ELR (cell line): Measurements from ENCODE around the gene ZNF91.
A peak's percentile ranks its signal among the peaks of the same experiment; 100 is the strongest.
"Not testable (repeated sequence)": the region's sequence is repeated elsewhere in the genome, so short reads cannot be mapped to it uniquely, and the experiment has no call there.

Experiments
- DNase-seq: peaks from one replicate; pipeline ENCODE4 v3.0.0-alpha.2; 2015; ENCODE audit warnings: low read depth

Gene ZNF91

DNA sequence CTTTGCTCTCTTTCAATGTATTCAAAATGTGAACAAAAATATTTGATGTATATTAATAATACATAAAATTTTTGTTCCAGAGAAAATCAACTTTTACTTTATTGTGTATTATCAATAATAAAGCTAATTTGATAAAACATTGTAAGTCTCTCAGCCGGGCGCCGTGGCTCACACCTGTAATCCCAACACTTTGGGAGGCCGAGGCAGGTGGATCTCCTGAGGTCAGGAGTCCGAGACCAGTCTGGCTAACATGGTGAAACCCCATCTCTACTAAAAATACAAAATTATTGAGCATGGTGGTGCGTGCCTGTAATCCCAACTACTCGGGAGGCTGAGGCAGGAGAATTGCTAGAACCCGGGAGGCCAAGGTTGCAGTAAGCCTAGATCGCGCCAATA, 449 bp upstream of the ZNF91 start:
- DNase-seq = not testable (repeated sequence)

DNA sequence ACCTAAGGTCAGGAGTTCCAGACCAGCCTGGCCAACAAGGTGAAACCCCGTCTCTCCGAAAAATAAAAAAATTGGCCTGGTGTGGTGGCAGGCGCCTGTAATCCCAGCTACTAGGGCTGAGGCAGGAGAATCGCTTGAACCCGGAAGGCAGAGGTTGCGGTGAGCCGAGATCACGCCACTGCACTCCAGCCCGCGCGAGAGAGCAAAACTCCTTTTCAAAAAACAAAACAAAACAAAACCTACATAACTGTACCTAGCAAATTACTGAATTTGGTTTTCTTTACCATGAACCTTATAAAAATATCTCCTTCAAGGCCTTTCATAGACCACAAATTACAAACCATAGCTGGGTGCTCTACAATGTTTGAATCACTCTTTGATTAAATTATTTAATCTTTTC, 760 bp downstream of the ZNF91 start:
- DNase-seq = peak; percentile 48

- peak; percentile 24 for DNase-seq
Observed at GRCh38 chr19:23393121-23393520, 2.1 kb downstream of the ZNF91 start.

DNA sequence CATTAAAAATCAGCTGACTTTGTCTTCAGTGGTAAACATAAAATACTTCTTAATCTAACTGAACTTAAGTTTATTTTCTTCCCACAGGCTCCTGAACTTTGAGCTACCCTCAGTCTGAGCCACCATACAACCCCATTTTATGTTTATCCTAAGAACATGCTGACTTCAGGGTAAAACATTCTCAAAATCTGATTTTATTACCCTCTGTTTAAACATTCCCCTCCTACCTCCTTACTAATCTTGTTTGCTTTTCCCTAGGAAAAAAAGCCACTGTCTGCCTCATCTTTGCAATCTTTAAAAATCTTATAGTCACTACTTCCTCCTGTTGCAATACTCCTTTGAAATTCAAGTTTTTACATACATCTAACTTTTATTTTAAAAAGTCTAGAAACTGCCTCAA, 4.0 kb downstream of the ZNF91 start:
- DNase-seq = no peak

DNA sequence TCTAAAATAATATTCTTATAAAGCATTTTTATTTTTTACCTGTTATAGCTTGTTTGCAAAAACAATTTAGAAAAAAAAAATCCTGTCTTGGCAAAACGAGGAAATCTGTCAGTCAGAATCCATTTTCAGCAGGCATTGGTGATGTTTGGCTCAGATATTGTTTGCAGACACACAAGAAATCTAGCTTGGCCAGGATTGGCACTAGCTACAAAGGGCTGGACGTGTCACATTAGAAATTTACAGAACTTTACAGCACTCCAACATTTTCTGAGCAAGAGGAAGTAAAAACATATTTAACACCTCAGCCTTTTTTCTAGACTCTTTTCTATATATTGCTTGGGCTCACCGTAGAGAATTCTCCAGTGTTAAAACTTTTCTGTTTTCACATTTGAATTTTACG, 9.9 kb downstream of the ZNF91 start:
- no peak for DNase-seq

DNA sequence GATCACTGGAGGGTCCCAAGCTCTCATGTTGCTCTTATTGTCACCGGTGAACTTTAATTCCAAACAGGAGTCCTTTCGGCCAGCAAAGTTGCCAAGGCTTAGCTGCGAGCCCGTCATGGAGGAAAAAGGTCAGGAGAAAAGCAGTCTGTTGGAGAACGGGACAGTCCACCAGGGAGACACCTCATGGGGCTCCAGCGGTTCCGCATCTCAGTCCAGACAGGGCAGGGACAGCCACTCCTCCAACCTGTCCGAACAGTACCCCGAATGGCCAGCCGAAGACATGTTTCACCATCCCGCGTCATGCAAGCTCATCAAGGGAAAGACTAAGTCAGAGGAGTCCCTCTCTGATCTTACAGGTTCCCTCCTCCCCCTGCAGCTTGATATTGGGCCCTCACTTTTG, 10.4 kb downstream of the ZNF91 start:
- DNase-seq = no peak

DNA sequence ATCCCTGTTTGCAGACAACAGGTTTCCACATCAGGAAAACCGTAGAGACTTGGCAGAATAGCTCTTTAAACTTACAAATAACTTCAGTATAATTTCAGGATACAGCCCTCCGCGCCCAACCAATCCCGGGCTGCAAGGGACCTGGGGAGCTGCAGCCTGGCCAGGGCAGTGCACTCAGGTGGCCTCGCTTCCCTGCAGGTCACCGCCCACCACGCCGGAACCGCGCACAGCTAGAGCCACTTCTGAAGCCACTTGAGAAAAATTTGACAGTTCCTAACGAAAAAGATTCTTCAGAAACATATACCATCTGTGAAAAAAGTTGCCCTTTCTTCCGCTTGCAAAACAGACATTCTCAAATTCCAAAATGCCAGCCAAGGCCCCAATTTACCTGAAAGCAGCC, 11.1 kb downstream of the ZNF91 start:
- DNase-seq = no peak

DNA sequence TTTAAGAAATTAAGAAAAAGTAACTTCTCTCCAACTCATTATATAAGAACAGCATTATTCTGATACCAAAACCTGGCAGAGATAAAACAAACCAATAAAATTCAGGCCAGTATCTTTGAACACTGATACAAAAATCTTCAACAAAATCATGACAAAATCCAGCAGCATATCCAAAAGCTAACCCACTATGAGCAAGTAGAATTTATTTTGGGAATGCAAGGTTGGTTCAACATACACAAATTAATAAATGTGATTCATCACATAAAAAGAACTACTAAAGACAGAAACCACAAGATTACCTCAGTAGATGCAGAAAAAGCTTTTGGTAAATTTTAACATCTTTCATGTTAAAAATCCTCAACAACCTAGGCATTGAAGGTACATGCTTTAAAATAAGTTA, 12.3 kb downstream of the ZNF91 start:
- DNase-seq = no peak

- DNase-seq = peak; percentile 32
Observed at GRCh38 chr19:23381114-23381513, 14.2 kb downstream of the ZNF91 start.

DNA sequence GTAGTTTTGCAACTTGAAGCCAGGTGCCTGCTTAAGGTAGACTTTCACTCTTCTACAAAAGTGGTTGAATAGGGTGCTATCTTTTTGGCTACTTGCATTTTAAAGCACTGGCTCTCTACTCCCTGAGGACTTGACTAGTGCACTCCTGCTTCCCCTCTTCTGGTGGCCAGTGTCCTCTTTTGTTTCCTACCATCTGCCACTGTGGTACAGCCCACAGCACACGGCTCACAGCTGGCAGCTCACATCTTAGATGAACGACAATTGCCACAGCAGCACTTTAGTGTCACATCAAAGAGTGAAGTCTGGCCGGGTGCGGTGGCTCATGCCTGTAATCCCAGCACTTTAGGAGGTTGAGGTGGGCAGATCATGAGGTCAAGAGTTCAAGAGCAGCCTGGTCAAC, 15.6 kb downstream of the ZNF91 start:
- DNase-seq = not testable (repeated sequence)

GRCh38 chr19:23378948-23379347, 16.3 kb downstream of the ZNF91 start:
- no peak for DNase-seq

DNA sequence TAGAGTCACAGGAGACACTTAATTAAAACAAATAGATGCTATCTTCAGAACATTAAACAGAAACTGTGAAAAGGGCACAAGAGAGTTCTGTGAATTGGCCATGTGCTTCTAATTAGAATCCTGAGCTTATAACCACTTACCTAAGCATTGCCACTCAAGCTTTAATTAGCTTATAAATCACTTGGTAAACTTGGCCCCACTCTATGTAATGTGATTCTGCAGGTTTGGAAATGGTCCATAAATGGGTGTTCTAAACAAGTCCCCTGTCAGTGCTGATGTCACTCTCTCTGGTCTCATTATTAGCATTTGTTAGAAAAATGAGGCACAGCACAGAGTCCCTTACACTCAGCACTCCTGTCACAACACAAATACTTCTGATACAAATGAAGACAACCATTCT, 18.0 kb downstream of the ZNF91 start:
- no peak for DNase-seq

DNA sequence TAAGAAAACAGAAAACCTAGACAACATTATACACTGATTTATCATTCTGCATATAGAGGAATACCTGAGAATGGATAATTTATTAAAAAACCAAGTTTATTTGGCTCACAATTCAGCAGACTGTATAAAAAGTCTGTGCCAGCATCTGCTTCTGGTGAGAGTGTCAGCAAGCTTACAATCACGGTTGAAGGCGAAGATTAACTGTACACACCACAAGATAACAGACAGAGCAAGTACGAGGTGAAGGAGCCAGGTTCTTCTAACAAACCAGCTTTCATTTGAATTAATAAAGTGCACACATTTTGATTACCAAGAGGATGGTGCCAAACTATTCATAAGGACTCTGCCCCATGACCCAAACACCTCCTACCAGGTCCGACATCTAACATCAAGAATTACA, 28.8 kb downstream of the ZNF91 start:
- DNase-seq = no peak

GRCh38 chr19:23366031-23366430, 29.2 kb downstream of the ZNF91 start:
- DNase-seq = not testable (repeated sequence)

GRCh38 chr19:23365222-23365621, 30.0 kb downstream of the ZNF91 start:
- peak; percentile 39 for DNase-seq

GRCh38 chr19:23361843-23362242, 33.4 kb downstream of the ZNF91 start:
- DNase-seq = not testable (repeated sequence)

- DNase-seq = no peak
Observed at GRCh38 chr19:23351806-23352205, 43.5 kb downstream of the ZNF91 start.

GRCh38 chr19:23346696-23347095, 48.6 kb downstream of the ZNF91 start:
- no peak for DNase-seq

GRCh38 chr19:23345838-23346237, 49.4 kb downstream of the ZNF91 start:
- no peak for DNase-seq

GRCh38 chr19:23343434-23344010, 51.7 kb downstream of the ZNF91 start:
- no peak for DNase-seq

DNA sequence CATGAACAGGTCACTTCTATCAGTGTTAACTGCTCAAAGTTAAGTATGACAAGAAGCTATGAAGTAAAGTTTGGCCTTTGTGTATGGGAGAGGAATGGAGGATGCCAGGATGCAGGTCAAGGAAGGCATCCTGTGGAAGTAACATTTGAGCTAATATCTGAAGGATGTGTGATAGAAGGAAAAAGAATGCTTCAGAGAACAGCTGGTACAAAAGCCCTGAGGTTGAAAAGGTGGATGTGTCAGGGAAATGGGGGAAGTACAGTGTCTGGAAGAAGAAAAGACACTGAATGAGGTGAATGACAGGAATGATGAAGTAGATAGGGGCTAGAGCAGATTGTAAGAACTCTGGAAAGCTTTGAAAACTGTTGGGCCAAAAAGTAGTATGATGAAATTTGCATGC, 67.1 kb downstream of the ZNF91 start:
- no peak for DNase-seq

GRCh38 chr19:23321953-23322549, 73.2 kb downstream of the ZNF91 start:
- no peak for DNase-seq

- not testable (repeated sequence) for DNase-seq
Observed at GRCh38 chr19:23321403-23321802, 73.9 kb downstream of the ZNF91 start.

DNA sequence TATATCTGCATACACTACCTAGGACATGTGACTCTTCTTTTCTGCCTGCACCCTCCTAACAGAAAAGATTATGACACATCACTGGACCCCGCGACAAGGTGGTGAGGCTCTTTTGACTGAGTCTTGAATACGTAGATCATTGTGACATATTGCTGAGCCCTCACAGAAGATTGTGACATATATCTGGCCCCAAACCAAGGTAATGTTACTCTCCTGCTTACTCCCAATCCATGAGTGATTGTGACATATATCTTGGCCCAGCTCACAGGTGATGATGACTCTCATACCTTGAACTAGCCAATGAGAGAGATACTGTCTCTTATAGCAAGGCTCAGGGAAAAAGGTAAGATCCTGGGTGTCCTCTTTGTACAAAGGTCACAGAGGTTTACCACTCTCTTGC, 75.7 kb downstream of the ZNF91 start:
- DNase-seq = not testable (repeated sequence)
